HepG2 (cell line): Measurements from ENCODE around the gene COLEC12. TPM values are rescaled to one million over a fixed set of nuclear protein-coding genes. Genes with fewer than 3 reads are reported as not detected.

Experiments used
- ATAC-seq: fragments of 200-7000 bp; cut with Tn5 transposase; 3 replicates; pipeline ENCODE4 v1.9.1; 2020; ENCODE audit warnings: mild to moderate bottlenecking, moderate library complexity
- BruUV-seq: library from RNA; stranded (reverse); fragments of 400-500 nt; replicated peaks from 2 replicates; lab custom pipeline; 2021; lab: Mats Ljungman, UMichigan
- CTCF ChIA-PET: fragments of 300-600 bp; formaldehyde crosslinking; extraction: SDS; loops from one replicate; lab custom pipeline; 2021; ENCODE audit warnings: low total read pairs, inconsistent platforms, low intra/inter-chr PET ratio; lab: Yijun Ruan, JAX
- POLR2A ChIA-PET: fragments of 350-600 bp; sonication (Branson Sonifier 250); formaldehyde crosslinking; loops from one replicate; lab custom pipeline; 2020; ENCODE audit warnings: antibody characterized with exemption, inconsistent platforms; lab: Yijun Ruan, JAX
- DNase-seq: peaks from one replicate; pipeline ENCODE4 v3.0.0-alpha.2; 2015; ENCODE audit warnings: low spot score
- FAIRE-seq: peaks from 3 replicates; lab custom pipeline; 2011; peaks lifted over from hg19 to GRCh38; lab: Jason Lieb, UNC
- H2AFZ ChIP-seq: one replicate; pipeline ENCODE4 v1.6.1; 2011; ENCODE audit warnings: low read length, inconsistent platforms
- H3K27ac ChIP-seq: fragments of 300-600 bp; 3 replicates; pipeline ENCODE4 v1.8.0; 2011; ENCODE audit warnings: mixed run types, mild to moderate bottlenecking, mixed read lengths, low read length, inconsistent platforms; ENCODE audit not compliant: insufficient read depth; ENCODE audit errors: extremely low read length
- H3K27me3 ChIP-seq, 2 experiments: fragments of 200-600 bp in 1 of 2; 2 replicates in 1 of 2; 3 replicates in 1 of 2; pipeline versions ENCODE4 v1.6.0 to v1.8.0; 2011; ENCODE audit warnings: low read length in 2 of 2, mild to moderate bottlenecking in 2 of 2, moderate library complexity in 2 of 2, inconsistent platforms in 1 of 2; ENCODE audit not compliant: insufficient read depth in 2 of 2, control insufficient read depth in 1 of 2
- H3K36me3 ChIP-seq, 2 experiments: fragments of 200-600 bp in 1 of 2; replicated peaks in 1 of 2; 2 replicates in 1 of 2; 3 replicates in 1 of 2; pipeline versions ENCODE4 v1.5.1 to v1.8.0; 2011; ENCODE audit warnings: low read length in 2 of 2, inconsistent platforms in 1 of 2; ENCODE audit not compliant: insufficient read depth in 2 of 2, control insufficient read depth in 1 of 2
- H3K4me1 ChIP-seq: 2 replicates; pipeline ENCODE4 v1.5.1; 2012; ENCODE audit warnings: low read length, inconsistent platforms; ENCODE audit not compliant: insufficient read depth
- H3K4me2 ChIP-seq: 2 replicates; pipeline ENCODE4 v1.6.0; 2011; ENCODE audit warnings: low read depth, low read length, inconsistent platforms
- H3K4me3 ChIP-seq, 3 experiments: fragments of 200-600 bp in 1 of 3; sonication (generic), shearing (Covaris generic) in 1 of 3; replicated peaks in 1 of 3; 2 replicates each; pipeline ENCODE4 v1.5.1; 2011 to 2016; ENCODE audit warnings: low read length in 3 of 3, inconsistent platforms in 2 of 3, low read depth in 2 of 3, mild to moderate bottlenecking in 2 of 3, control low read depth in 1 of 3, mixed read lengths in 1 of 3; ENCODE audit not compliant: insufficient read depth in 1 of 3
- H3K79me2 ChIP-seq: one replicate; pipeline ENCODE4 v1.6.1; 2011; ENCODE audit warnings: low read length, inconsistent platforms; ENCODE audit not compliant: insufficient read depth
- H3K9ac ChIP-seq: 2 replicates; pipeline ENCODE4 v1.6.0; 2011; ENCODE audit warnings: mild to moderate bottlenecking, low read depth, low read length, inconsistent platforms; ENCODE audit not compliant: insufficient read depth
- H3K9me3 ChIP-seq: 2 replicates; pipeline ENCODE4 v1.5.1; 2012; ENCODE audit warnings: mild to moderate bottlenecking, low read length
- H4K20me1 ChIP-seq: 2 replicates; pipeline ENCODE4 v1.6.0; 2011; ENCODE audit warnings: inconsistent platforms, mild to moderate bottlenecking, low read length, moderate library complexity; ENCODE audit not compliant: insufficient read depth
- CAMTA2 ChIP-seq: sonication (generic); formaldehyde crosslinking; IDR thresholded peaks from 2 replicates; pipeline ENCODE4 v1.4.0; 2020; ENCODE audit warnings: mild to moderate bottlenecking, missing genetic modification reagents, borderline replicate concordance
- ETV5 ChIP-seq: IDR thresholded peaks from 2 replicates; pipeline ENCODE4 v1.6.1; 2018; ENCODE audit warnings: missing biosample characterization, missing genetic modification reagents, inconsistent platforms, borderline replicate concordance
- FOXO1 ChIP-seq: sonication (generic); formaldehyde crosslinking; IDR thresholded peaks from 2 replicates; pipeline ENCODE4 v1.4.0; 2020; ENCODE audit warnings: missing genetic modification reagents
- KDM3A ChIP-seq: IDR thresholded peaks from 2 replicates; pipeline ENCODE4 v1.6.1; 2018; ENCODE audit warnings: low read depth, missing compliant biosample characterization
- LBX2 ChIP-seq: sonication (generic); formaldehyde crosslinking; IDR thresholded peaks from 2 replicates; pipeline ENCODE4 v1.5.0; 2020; ENCODE audit warnings: missing genetic modification reagents, mild to moderate bottlenecking, borderline replicate concordance
- MXD3 ChIP-seq: IDR thresholded peaks from 2 replicates; pipeline ENCODE4 v1.6.1; 2016; ENCODE audit warnings: mild to moderate bottlenecking, missing biosample characterization, missing genetic modification reagents
- PAX8 ChIP-seq: sonication (generic); formaldehyde crosslinking; IDR thresholded peaks from 2 replicates; pipeline ENCODE4 v1.8.0; 2022; ENCODE audit warnings: mild to moderate bottlenecking, missing genetic modification reagents, borderline replicate concordance
- SIX1 ChIP-seq: sonication (generic); formaldehyde crosslinking; IDR thresholded peaks from 2 replicates; pipeline ENCODE4 v1.4.0; 2020; ENCODE audit warnings: missing genetic modification reagents, borderline replicate concordance
- SIX4 ChIP-seq: sonication (generic); formaldehyde crosslinking; IDR thresholded peaks from 2 replicates; pipeline ENCODE4 v1.4.0; 2020; ENCODE audit warnings: missing genetic modification reagents
- SNAPC5 ChIP-seq: sonication (generic); formaldehyde crosslinking; IDR thresholded peaks from 2 replicates; pipeline ENCODE4 v1.8.1; 2023; ENCODE audit warnings: mild to moderate bottlenecking, missing genetic modification reagents, borderline replicate concordance
- STAT6 ChIP-seq: sonication (generic); formaldehyde crosslinking; IDR thresholded peaks from 2 replicates; pipeline ENCODE4 v1.4.0; 2020; ENCODE audit warnings: missing genetic modification reagents, mild to moderate bottlenecking, borderline replicate concordance
- TAF15 ChIP-seq: fragments of 200-400 bp; formaldehyde crosslinking; IDR thresholded peaks from one replicate; pipeline ENCODE4 v1.6.1; 2018; ENCODE audit warnings: mild to moderate bottlenecking, low read depth, low read length; ENCODE audit not compliant: poor library complexity, severe bottlenecking
- ZBTB21 ChIP-seq: sonication (generic); formaldehyde crosslinking; IDR thresholded peaks from 2 replicates; pipeline ENCODE4 v1.4.0; 2020; ENCODE audit warnings: missing genetic modification reagents
- ZFYVE20 ChIP-seq: sonication (generic); formaldehyde crosslinking; IDR thresholded peaks from 2 replicates; pipeline ENCODE4 v1.8.0; 2023; ENCODE audit warnings: low read depth, mild to moderate bottlenecking, moderate library complexity, missing genetic modification reagents, borderline replicate concordance
- ZNF138 ChIP-seq: sonication (generic); formaldehyde crosslinking; IDR thresholded peaks from 2 replicates; pipeline ENCODE4 v1.5.0; 2020; ENCODE audit warnings: mild to moderate bottlenecking, low read depth, missing genetic modification reagents
- ZNF382 ChIP-seq: sonication (generic); formaldehyde crosslinking; IDR thresholded peaks from 2 replicates; pipeline ENCODE4 v1.5.0; 2020; ENCODE audit warnings: missing genetic modification reagents, mild to moderate bottlenecking, borderline replicate concordance
- ZNF550 ChIP-seq: sonication (generic); formaldehyde crosslinking; IDR thresholded peaks from 2 replicates; pipeline ENCODE4 v1.4.0; 2020; ENCODE audit warnings: mild to moderate bottlenecking, missing genetic modification reagents, borderline replicate concordance
- WGBS: methylation state at CpG from one replicate; pipeline ENCODE4 v1.1.6; 2017; ENCODE audit warnings: low lambda C conversion rate; 5-methylcytosine and 5-hydroxymethylcytosine counted together
- in situ Hi-C: cut with HindIII; loops from 2 replicates; pipeline ENCODE4 v1.10.0; 2017; ENCODE audit warnings: low pct_unique_long_range_greater_than_20kb; ENCODE audit not compliant: extremely low pct_ligation_motif_present
- intact Hi-C: fragments of 100-400 bp; cut with micrococcal nuclease; formaldehyde crosslinking; loops from one replicate; pipeline ENCODE4 v1.10.0; 2022; ENCODE audit not compliant: unreplicated experiment
- polyA plus RNA-seq, 8 experiments: library from polyadenylated mRNA; depleted of rRNA in 3 of 8; stranded (reverse) in 7 of 8; unstranded in 1 of 8; fragments of >200 nt; fragmentation: Illumina TruSeq in 4 of 8; extraction: Trizol in 4 of 8; gene quantifications; 2 replicates each; pipeline versions ENCODE4 v1.2.1 to v1.2.3, GENCODE V29; 2011 to 2016; ENCODE audit warnings: low read depth in 4 of 8, missing spikeins in 1 of 8, mixed read lengths in 1 of 8; ENCODE audit not compliant: insufficient read depth in 1 of 8
- total RNA-seq, 5 experiments: library from RNA; depleted of rRNA; stranded (reverse); fragments of >200 nt; fragmentation: Illumina TruSeq; extraction: Trizol; gene quantifications; 2 replicates each; pipeline ENCODE4 v1.2.3, GENCODE V29; 2016; ENCODE audit warnings: low read depth in 1 of 5

Gene COLEC12
- total and polyA plus RNA-seq, 2 of the 13 experiments (the other 11 are each of a cell fraction or from before 2014, with no cell fraction given) = 0.02 to 0.11 TPM

- in situ Hi-C loops (no loop called here), intact Hi-C loops (no loop called here)
- Histone ChIP-seq H3K9me3 (no peaks in the 10 kb centered on the region), H2AFZ (no peak overlapping the region), H3K79me2 (no peaks in the 10 kb centered on the region), H3K4me2 (no peak overlapping the region), H4K20me1 (no peaks in the 10 kb centered on the region), H3K4me3 (no peak overlapping the region), H3K36me3 (no peaks in the 10 kb centered on the region), H3K4me1 (no peaks in the 10 kb centered on the region), H3K27ac (no peak overlapping the region), H3K27me3 (no peaks in the 10 kb centered on the region; a peak in 2 of 5 replicates), H3K9ac (no peak overlapping the region)
- TF ChIP-seq PAX8 (CRISPR knock-in tag) = no peak
- TF ChIP-seq LBX2 (CRISPR knock-in tag) = no peak
- no peak for TF ChIP-seq MXD3 (CRISPR knock-in tag)
- TF ChIP-seq SIX1 (CRISPR knock-in tag) = no peak
- no peak for TF ChIP-seq SNAPC5
- TF ChIP-seq ETV5 (CRISPR knock-in tag) = no peak
- no peak for TF ChIP-seq ZNF138
- TF ChIP-seq ZNF382 = no peak
- CTCF ChIA-PET = no interaction called here
- ATAC-seq = no peak
- BruUV-seq = no TSS peak
- WGBS = 44% methylated on average over 2 of the region's 2 CpGs
- POLR2A ChIA-PET = no interaction called here
- no peak for DNase-seq
- FAIRE-seq = no peak
Observed at GRCh38 chr18:438571-438970, 61.9 kb downstream of the COLEC12 start.

GRCh38 chr18:435940-436339 lies 64.6 kb downstream of the COLEC12 start:
- no peak overlapping the region for H2AFZ ChIP-seq
- no peak overlapping the region for H3K9ac ChIP-seq
- H4K20me1 ChIP-seq = no peaks in the 10 kb centered on the region
- BruUV-seq = no TSS peak
- H3K4me3 ChIP-seq = no peak overlapping the region
- no peak overlapping the region for H3K27ac ChIP-seq
- no peaks in the 10 kb centered on the region; a peak in 2 of 5 replicates for H3K27me3 ChIP-seq
- H3K36me3 ChIP-seq = no peaks in the 10 kb centered on the region
- DNase-seq = no peak
- 81% methylated on average over 4 of the region's 4 CpGs for WGBS
- H3K79me2 ChIP-seq = no peaks in the 10 kb centered on the region
- POLR2A ChIA-PET = no interaction called here
- in situ Hi-C loops (no loop called here), intact Hi-C loops (no loop called here)
- CTCF ChIA-PET = no interaction called here
- no peaks in the 10 kb centered on the region for H3K4me1 ChIP-seq
- FAIRE-seq = no peak
- no peaks in the 10 kb centered on the region for H3K9me3 ChIP-seq
- H3K4me2 ChIP-seq = no peak overlapping the region
- no peak for ATAC-seq
- no peak for TF ChIP-seq FOXO1 (CRISPR knock-in tag)
- no peak for TF ChIP-seq CAMTA2 (CRISPR knock-in tag)
- no peak for TF ChIP-seq ZFYVE20
- no peak for TF ChIP-seq ZNF550 (CRISPR knock-in tag)
- no peak for TF ChIP-seq TAF15
- no peak for TF ChIP-seq STAT6 (CRISPR knock-in tag)
- no peak for TF ChIP-seq KDM3A (CRISPR knock-in tag)
- no peak for TF ChIP-seq ZBTB21
- TF ChIP-seq SIX4 (CRISPR knock-in tag) = no peak
